Stimulated activated CD8-positive, alpha-beta memory T cell treated with anti-CD3 and anti-CD28 coated beads, Interleukin-15, amount 100 ng/mL, for 1 hour (primary cell): Measurements from ENCODE around the gene CCDC120.

Experiments used
- DNase-seq: peaks from one replicate; pipeline ENCODE4 v3.0.0-alpha.2; 2020; ENCODE audit warnings: low read depth

The CCDC120 gene

GRCh38 chrX:49101629-49101984 lies 42.8 kb downstream of the CCDC120 start:
- no peak for DNase-seq

- no peak for DNase-seq
These were observed 43.4 kb downstream of the CCDC120 start for GRCh38 chrX:49102190-49102589.

GRCh38 chrX:49103637-49104036 lies 44.8 kb downstream of the CCDC120 start:
- DNase-seq, result no peak

GRCh38 chrX:49106296-49106695 lies 47.5 kb downstream of the CCDC120 start:
- no peak for DNase-seq

- DNase-seq, result no peak
These were observed 48.1 kb downstream of the CCDC120 start for GRCh38 chrX:49106930-49107329.

GRCh38 chrX:49108641-49109040 lies 49.8 kb downstream of the CCDC120 start:
- DNase-seq, result no peak

- DNase-seq, result no peak
These were observed 51.6 kb downstream of the CCDC120 start for GRCh38 chrX:49110417-49110816.

- no peak for DNase-seq
These were observed 53.0 kb downstream of the CCDC120 start for GRCh38 chrX:49111791-49112190.

- DNase-seq, result no peak
These were observed 57.3 kb downstream of the CCDC120 start for GRCh38 chrX:49116076-49116475.

- DNase-seq, result no peak
These were observed 57.9 kb downstream of the CCDC120 start for GRCh38 chrX:49116716-49117115.

GRCh38 chrX:49117581-49117980 lies 58.8 kb downstream of the CCDC120 start:
- DNase-seq, result no peak
